Choroid plexus epithelial cell (primary cell): ENCODE data around the gene ABHD17A.

Experiments used
- DNase-seq: peaks from one replicate; pipeline ENCODE4 v3.0.0-alpha.2; 2010; ENCODE audit warnings: low read depth
- H3K4me3 ChIP-seq: 2 replicates; pipeline ENCODE4 v1.5.1; 2011; ENCODE audit warnings: low read depth, mild to moderate bottlenecking, control low read depth, low read length, moderate library complexity
- CTCF ChIP-seq: conservative IDR thresholded peaks from 2 replicates; pipeline ENCODE4 v1.5.1; 2011; ENCODE audit warnings: low read depth, mild to moderate bottlenecking, control low read depth, inconsistent platforms, low read length, moderate library complexity

Gene ABHD17A

GRCh38 chr19:1924320-1924961 lies 39.1 kb upstream of the ABHD17A start:
- TF ChIP-seq CTCF = no peak
- no peak for DNase-seq
- H3K4me3 ChIP-seq = no peak overlapping the region

GRCh38 chr19:1923319-1923718 lies 38.0 kb upstream of the ABHD17A start:
- no peak for DNase-seq
- no peak for TF ChIP-seq CTCF
- H3K4me3 ChIP-seq = no peak overlapping the region

- no peak for TF ChIP-seq CTCF
- H3K4me3 ChIP-seq = no peak overlapping the region
- no peak for DNase-seq
These were observed 37.5 kb upstream of the ABHD17A start for GRCh38 chr19:1922803-1923202.

- no peak for TF ChIP-seq CTCF
- H3K4me3 ChIP-seq = no peak overlapping the region
- no peak for DNase-seq
These were observed 36.5 kb upstream of the ABHD17A start for GRCh38 chr19:1921825-1922224.

GRCh38 chr19:1921326-1921725 lies 36.0 kb upstream of the ABHD17A start:
- DNase-seq = no peak
- no peak for TF ChIP-seq CTCF
- H3K4me3 ChIP-seq = no peak overlapping the region

- TF ChIP-seq CTCF = no peak
- no peak overlapping the region for H3K4me3 ChIP-seq
- no peak for DNase-seq
These were observed 35.3 kb upstream of the ABHD17A start for GRCh38 chr19:1920644-1921043.

- H3K4me3 ChIP-seq = no peak overlapping the region
- DNase-seq = no peak
- no peak for TF ChIP-seq CTCF
These were observed 33.7 kb upstream of the ABHD17A start for GRCh38 chr19:1918975-1919374.
